Gastrocnemius medialis (tissue), 4 donors: ENCODE data around the gene COMMD2. TPM values are rescaled to one million over a fixed set of nuclear protein-coding genes. Genes with fewer than 3 reads are reported as not detected.

Experiments
- ATAC-seq, 2 donors: fragments of 150-250 bp; one replicate each; pipeline ENCODE4 v1.9.1; 2016
- DNase-seq, 2 donors: peaks; one replicate each; pipeline ENCODE4 v3.0.0-alpha.2; 2019
- H3K27ac ChIP-seq, 4 donors: fragments of 200-600 bp; sonication (generic); 1 replicate in 1 of 4; 2 replicates in 3 of 4; pipeline ENCODE4 v1.5.1; 2016 to 2018; ENCODE audit warnings: mild to moderate bottlenecking in 2 of 4, moderate library complexity in 1 of 4
- H3K27me3 ChIP-seq, 3 donors: fragments of 200-600 bp; sonication (generic) in 2 of 3; 1 replicate in 1 of 3; 2 replicates in 2 of 3; pipeline versions ENCODE4 v1.5.1 to v1.6.0; 2016 to 2019; ENCODE audit warnings: mild to moderate bottlenecking in 1 of 3, moderate library complexity in 1 of 3
- H3K36me3 ChIP-seq, 2 donors: fragments of 200-600 bp; sonication (generic) in 1 of 2; one replicate each; pipeline ENCODE4 v1.5.1; 2017 to 2018
- H3K4me1 ChIP-seq, 2 donors: fragments of 200-600 bp; sonication (generic) in 1 of 2; one replicate each; pipeline ENCODE4 v1.5.1; 2016 to 2017; ENCODE audit warnings: mild to moderate bottlenecking in 2 of 2
- H3K4me3 ChIP-seq, 4 donors: fragments of 200-600 bp; sonication (generic) in 3 of 4; 1 replicate in 1 of 4; 2 replicates in 3 of 4; pipeline ENCODE4 v1.5.1; 2016 to 2019; ENCODE audit warnings: mild to moderate bottlenecking in 2 of 4
- H3K9me3 ChIP-seq, 3 donors: fragments of 200-600 bp; sonication (generic) in 2 of 3; 1 replicate in 1 of 3; 2 replicates in 2 of 3; pipeline ENCODE4 v1.5.1; 2016 to 2019
- POLR2A ChIP-seq, 2 donors: fragments of 450-650 bp; IDR thresholded peaks; one replicate each; pipeline ENCODE4 v1.6.1; 2017; ENCODE audit warnings: antibody characterized with exemption in 2 of 2, mild to moderate bottlenecking in 2 of 2, moderate library complexity in 2 of 2
- in situ Hi-C, 4 donors: fragments of 200-750 bp; cut with MboI; loops; one replicate each; pipeline versions ENCODE4 v1.15.0 to v1.8.0; 2017; ENCODE audit warnings: low sequenced_read_pairs in 4 of 4
- intact Hi-C: fragments of 100-400 bp; cut with DNase I; formaldehyde crosslinking; loops from one replicate; pipeline ENCODE4 v1.15.1; 2023; ENCODE audit warnings: low total_unique reads
- total RNA-seq, 4 donors: library from RNA; depleted of rRNA; stranded (reverse); fragments of >200 nt; gene quantifications; one replicate each; pipeline versions ENCODE4 v1.1.0 to v1.2.3, GENCODE V29; 2016
- TF ChIP-seq, protein P1 (sequence below), 5 experiments: fragments of 450-650 bp in 3 of 5; fragments of 200-600 bp in 2 of 5; sonication (generic) in 2 of 5; IDR thresholded peaks in 4 of 5; conservative IDR thresholded peaks in 1 of 5; 1 replicate in 4 of 5; 2 replicates in 1 of 5; pipeline ENCODE4 v1.5.1; 2016 to 2019; ENCODE audit warnings: antibody characterized with exemption in 5 of 5, mild to moderate bottlenecking in 3 of 5, moderate library complexity in 3 of 5

COMMD2 gene
- total RNA-seq, 4 donors from 2014 or later = 7.9 to 10.0 (median 8.6) TPM

DNA sequence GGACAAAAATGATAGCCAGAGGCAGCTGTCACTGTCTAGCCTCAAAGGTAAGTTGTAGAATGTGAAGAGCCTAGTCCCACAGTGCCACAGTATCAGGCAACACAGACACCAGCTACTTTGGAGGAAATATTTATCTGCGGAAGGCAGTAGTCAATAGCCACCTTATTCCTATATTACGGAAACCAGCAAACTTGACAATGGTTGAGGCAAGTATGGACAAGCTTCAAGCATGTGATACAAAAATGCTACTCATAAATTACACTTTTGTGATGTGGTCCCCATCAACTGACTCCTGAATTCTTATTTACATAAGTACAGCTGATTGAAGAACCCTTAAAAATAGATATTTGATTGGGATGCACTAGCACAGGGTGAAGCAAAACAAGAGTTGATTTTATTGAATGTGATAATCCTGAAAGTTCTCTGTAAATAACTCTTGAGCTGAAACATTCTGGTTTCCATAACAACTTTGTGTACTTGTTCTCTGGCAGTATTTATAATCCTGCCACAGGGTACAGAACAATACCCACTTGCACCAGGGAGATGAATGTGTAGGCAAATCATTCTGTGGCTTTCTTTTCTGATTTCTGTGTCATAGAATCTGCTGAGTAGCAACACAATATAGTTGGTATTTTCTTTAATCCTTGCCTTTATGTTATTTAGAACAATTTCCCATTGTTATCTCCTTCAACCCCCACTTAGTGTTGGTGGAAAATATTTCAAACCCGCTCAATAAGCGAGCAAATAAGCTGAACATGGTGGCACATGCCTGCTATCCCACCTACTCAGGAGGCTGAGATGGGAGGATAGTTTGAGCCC, 40.4 kb upstream of the COMMD2 start, which contains the start of gene ANKUB1:
Gene ANKUB1, minus strand, starts transcription at position 103 of the 819 bp plus-strand sequence. CDS start 188 bp downstream, outside the sequence.
- TF ChIP-seq POLR2A (IDR thresholded peaks at IDR 0.05) = no peak
- TF ChIP-seq, protein P1, sequence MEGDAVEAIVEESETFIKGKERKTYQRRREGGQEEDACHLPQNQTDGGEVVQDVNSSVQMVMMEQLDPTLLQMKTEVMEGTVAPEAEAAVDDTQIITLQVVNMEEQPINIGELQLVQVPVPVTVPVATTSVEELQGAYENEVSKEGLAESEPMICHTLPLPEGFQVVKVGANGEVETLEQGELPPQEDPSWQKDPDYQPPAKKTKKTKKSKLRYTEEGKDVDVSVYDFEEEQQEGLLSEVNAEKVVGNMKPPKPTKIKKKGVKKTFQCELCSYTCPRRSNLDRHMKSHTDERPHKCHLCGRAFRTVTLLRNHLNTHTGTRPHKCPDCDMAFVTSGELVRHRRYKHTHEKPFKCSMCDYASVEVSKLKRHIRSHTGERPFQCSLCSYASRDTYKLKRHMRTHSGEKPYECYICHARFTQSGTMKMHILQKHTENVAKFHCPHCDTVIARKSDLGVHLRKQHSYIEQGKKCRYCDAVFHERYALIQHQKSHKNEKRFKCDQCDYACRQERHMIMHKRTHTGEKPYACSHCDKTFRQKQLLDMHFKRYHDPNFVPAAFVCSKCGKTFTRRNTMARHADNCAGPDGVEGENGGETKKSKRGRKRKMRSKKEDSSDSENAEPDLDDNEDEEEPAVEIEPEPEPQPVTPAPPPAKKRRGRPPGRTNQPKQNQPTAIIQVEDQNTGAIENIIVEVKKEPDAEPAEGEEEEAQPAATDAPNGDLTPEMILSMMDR (IDR thresholded peaks at IDR 0.05 in 4 of 5, conservative IDR thresholded peaks at IDR 0.05 in 1 of 5) = no peak
- DNase-seq (no peak), ATAC-seq (no peak)
- intact Hi-C loops (no loop called here), in situ Hi-C loops (no loop called here)
- Histone ChIP-seq H3K27ac (no peak within 1 kb of the TSS), H3K4me3 (no peak within 1 kb of the TSS), H3K36me3 (no peaks in the 10 kb centered on the region), H3K9me3 (no peaks in the 10 kb centered on the region), H3K4me1 (no peaks in the 10 kb centered on the region), H3K27me3 (no peaks in the 10 kb centered on the region)

DNA sequence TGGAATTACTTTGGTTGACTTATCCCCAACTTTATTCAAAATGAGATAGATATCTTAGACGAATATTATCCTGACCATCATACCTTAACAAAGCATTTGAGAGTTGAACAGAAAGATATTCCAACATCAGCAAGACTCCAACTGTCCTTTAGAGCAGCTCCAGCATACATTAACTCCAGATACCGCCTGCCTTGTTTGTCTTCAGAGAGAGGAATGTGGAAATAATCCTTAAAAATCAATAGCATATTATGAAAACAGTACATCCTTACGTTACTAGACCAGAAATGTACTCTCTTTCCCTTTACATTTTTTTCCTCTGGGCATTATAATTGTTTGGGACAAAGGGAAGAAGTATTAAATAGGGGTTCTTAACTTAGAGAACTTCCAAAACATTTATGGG, 38.4 kb upstream of the COMMD2 start:
- intact Hi-C loops (no loop called here), in situ Hi-C loops (no loop called here)
- no peaks in the 10 kb centered on the region for H3K4me1 ChIP-seq
- DNase-seq (no peak), ATAC-seq (no peak)
- no peaks in the 10 kb centered on the region for H3K36me3 ChIP-seq
- H3K27ac ChIP-seq = no peak overlapping the region
- H3K9me3 ChIP-seq = no peaks in the 10 kb centered on the region
- no peaks in the 10 kb centered on the region for H3K27me3 ChIP-seq
- H3K4me3 ChIP-seq = no peak overlapping the region
- TF ChIP-seq, protein P1 (IDR thresholded peaks at IDR 0.05 in 4 of 5, conservative IDR thresholded peaks at IDR 0.05 in 1 of 5) = no peak
- TF ChIP-seq POLR2A (IDR thresholded peaks at IDR 0.05) = no peak

DNA sequence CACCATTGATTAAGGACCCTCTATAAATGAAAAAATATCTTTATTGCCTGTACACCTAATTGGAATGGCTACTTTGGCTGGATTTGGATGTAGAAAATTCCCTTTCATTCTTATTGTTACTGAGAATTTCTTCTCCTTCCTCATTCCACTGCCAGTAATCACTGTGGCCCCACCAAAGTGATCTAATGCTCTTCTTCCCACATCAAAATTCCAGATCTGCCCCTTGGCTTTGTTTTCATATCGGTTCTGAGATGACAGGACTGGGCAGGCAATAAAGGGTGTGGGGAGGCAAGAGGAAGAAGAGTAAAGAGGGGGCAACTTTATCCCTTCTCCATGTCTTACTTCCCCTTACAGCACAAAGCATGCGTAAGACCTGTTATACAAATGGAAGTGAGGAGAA, 38.0 kb upstream of the COMMD2 start:
- Histone ChIP-seq H3K27me3 (no peaks in the 10 kb centered on the region), H3K9me3 (no peaks in the 10 kb centered on the region), H3K27ac (no peak overlapping the region), H3K36me3 (no peaks in the 10 kb centered on the region), H3K4me1 (no peaks in the 10 kb centered on the region), H3K4me3 (no peak overlapping the region)
- intact Hi-C loops = no loop called here
- in situ Hi-C loops = no loop called here
- ATAC-seq (no peak), DNase-seq (no peak)
- TF ChIP-seq, protein P1 (IDR thresholded peaks at IDR 0.05 in 4 of 5, conservative IDR thresholded peaks at IDR 0.05 in 1 of 5) = no peak
- TF ChIP-seq POLR2A (IDR thresholded peaks at IDR 0.05) = no peak

GRCh38 chr3:149784064-149784704, 31.9 kb upstream of the COMMD2 start:
- H3K27me3 ChIP-seq = no peaks in the 10 kb centered on the region
- no peak overlapping the region for H3K27ac ChIP-seq
- no peak overlapping the region for H3K4me3 ChIP-seq
- H3K9me3 ChIP-seq = no peaks in the 10 kb centered on the region
- intact Hi-C loops (no loop called here), in situ Hi-C loops (no loop called here)
- no peaks in the 10 kb centered on the region for H3K4me1 ChIP-seq
- no peaks in the 10 kb centered on the region for H3K36me3 ChIP-seq
- TF ChIP-seq, protein P1 (IDR thresholded peaks at IDR 0.05 in 4 of 5, conservative IDR thresholded peaks at IDR 0.05 in 1 of 5) = no peak
- TF ChIP-seq POLR2A (IDR thresholded peaks at IDR 0.05) = no peak
- ATAC-seq (no peak), DNase-seq (no peak)
